HL-60 (cell line): ENCODE measurements around the gene SYT11.

ENCODE experiments used
- DNase-seq, 2 experiments: peaks; one replicate each; pipeline ENCODE4 v3.0.0-alpha.2; 2010 to 2020; ENCODE audit warnings: low read depth in 1 of 2, low spot score in 1 of 2
- H3K27ac ChIP-seq: fragments of 250-450 bp; sonication (Bioruptor Pico); replicated peaks from 2 replicates; pipeline ENCODE4 v1.5.1; 2020; ENCODE audit warnings: mild to moderate bottlenecking, moderate library complexity
- H3K27me3 ChIP-seq: fragments of 250-450 bp; sonication (Bioruptor Pico); 2 replicates; pipeline ENCODE4 v1.5.1; 2021; ENCODE audit warnings: mild to moderate bottlenecking, moderate library complexity; ENCODE audit not compliant: insufficient read depth, poor library complexity, severe bottlenecking
- H3K4me3 ChIP-seq: replicated peaks from 2 replicates; pipeline ENCODE4 v1.5.1; 2011; ENCODE audit warnings: mild to moderate bottlenecking, control low read depth, low read length; ENCODE audit not compliant: insufficient read depth
- CTCF ChIP-seq: IDR thresholded peaks from one replicate; pipeline ENCODE4 v1.5.1; 2011; ENCODE audit warnings: low read length, control low read depth, inconsistent platforms; ENCODE audit not compliant: insufficient read depth
- GABPA ChIP-seq: IDR thresholded peaks from 2 replicates; pipeline ENCODE4 v1.6.1; 2012; ENCODE audit warnings: low read depth
- POLR2AphosphoS5 ChIP-seq: IDR thresholded peaks from 2 replicates; pipeline ENCODE4 v1.6.1; 2012; ENCODE audit warnings: low read depth
- REST ChIP-seq: IDR thresholded peaks from 2 replicates; pipeline ENCODE4 v1.6.1; 2012; ENCODE audit warnings: low read depth; ENCODE audit not compliant: insufficient replicate concordance
- SPI1 ChIP-seq: IDR thresholded peaks from 2 replicates; pipeline ENCODE4 v1.6.1; 2012; ENCODE audit warnings: low read depth, mild to moderate bottlenecking, borderline replicate concordance

Gene SYT11

GRCh38 chr1:155859881-155860871 lies 809 bp downstream of the SYT11 start:
- Histone ChIP-seq H3K4me3 (peak overlapping the region; percentile 55), H3K27ac (peak overlapping the region; percentile 26; the same call in 1 of the 2 replicates), H3K27me3 (no peaks in the 10 kb centered on the region)
- TF ChIP-seq REST = no peak
- peak; percentile 42 to 47 for DNase-seq

- TF ChIP-seq CTCF = no peak
- TF ChIP-seq REST = no peak
- TF ChIP-seq GABPA = no peak
- TF ChIP-seq SPI1 = no peak
- TF ChIP-seq POLR2AphosphoS5 = no peak
- peak overlapping the region; percentile 55 for H3K4me3 ChIP-seq
- H3K27ac ChIP-seq = no peak overlapping the region; the same call in 1 of the 2 replicates
- H3K27me3 ChIP-seq = no peaks in the 10 kb centered on the region
- DNase-seq = no peak
Measured at GRCh38 chr1:155860970-155861510, 1.7 kb downstream of the SYT11 start.

- TF ChIP-seq GABPA (no peak), SPI1 (no peak), REST (no peak), CTCF (no peak), POLR2AphosphoS5 (no peak)
- DNase-seq = no peak
- no peak overlapping the region for H3K27ac ChIP-seq
- no peak overlapping the region for H3K4me3 ChIP-seq
- H3K27me3 ChIP-seq = no peaks in the 10 kb centered on the region
Measured at GRCh38 chr1:155861896-155862295, 2.5 kb downstream of the SYT11 start.
